Stimulated activated CD4-positive, alpha-beta T cell treated with anti-CD3 and anti-CD28 coated beads, TNF-alpha, amount 100 ng/mL, for 1 hour (primary cell): Measurements from ENCODE around the gene SRL.

Source experiments
- DNase-seq, 3 donors: peaks; one replicate each; pipeline ENCODE4 v3.0.0-alpha.2; 2020; ENCODE audit warnings: low read depth in 3 of 3, low spot score in 1 of 3

Gene SRL

DNA sequence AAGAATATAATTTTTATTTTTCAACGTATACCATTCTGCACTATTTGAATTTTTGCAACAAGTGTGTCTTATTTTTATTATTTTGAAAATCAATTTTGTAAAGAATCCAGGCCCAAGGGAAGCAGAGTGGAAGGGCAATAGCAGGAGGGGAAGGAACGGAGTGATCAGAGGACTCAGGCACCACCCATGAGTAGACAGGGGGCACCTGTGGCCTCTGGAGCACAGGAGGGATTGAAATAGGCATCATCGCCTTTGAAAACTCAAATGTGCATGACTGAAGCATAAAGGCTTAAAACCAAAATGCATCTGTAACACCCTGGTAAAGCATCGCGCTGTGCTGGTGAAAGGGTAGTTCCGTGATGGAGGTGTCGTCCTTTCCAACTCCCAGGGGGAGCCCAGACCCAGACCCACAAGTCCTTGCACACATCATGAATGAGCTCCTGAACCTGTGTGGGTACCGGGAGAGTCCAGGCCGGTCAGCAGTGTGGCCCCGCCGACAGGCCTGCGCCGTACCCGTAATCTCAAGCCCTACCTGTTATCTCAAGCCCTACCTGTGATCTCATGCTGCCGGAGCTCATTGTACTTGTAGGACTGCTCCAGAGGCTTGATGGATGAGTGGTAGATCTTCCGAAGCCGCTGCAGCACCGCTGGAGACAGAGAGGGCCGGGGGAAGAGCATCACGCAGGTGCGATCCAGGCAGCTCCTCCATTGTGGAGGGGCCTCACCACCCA is 39.1 kb downstream of the SRL start:
- no peak for DNase-seq

DNA sequence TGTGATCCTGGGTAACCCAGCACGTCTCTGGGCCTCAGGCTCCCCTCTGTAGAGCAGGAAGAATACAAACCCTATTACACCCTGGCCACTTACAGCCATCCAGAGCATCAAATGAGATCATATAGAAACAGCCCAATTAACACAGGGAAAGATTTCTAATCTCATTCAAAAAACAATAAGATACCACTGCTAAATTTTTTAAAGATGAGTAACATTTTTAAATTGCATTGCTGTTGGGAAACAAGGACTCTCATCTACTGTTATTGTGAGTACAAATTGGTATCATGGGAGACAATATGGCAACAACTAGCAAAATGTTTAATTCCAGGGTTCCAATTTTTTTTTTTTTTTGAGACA is 41.1 kb downstream of the SRL start:
- DNase-seq, result no peak

DNA sequence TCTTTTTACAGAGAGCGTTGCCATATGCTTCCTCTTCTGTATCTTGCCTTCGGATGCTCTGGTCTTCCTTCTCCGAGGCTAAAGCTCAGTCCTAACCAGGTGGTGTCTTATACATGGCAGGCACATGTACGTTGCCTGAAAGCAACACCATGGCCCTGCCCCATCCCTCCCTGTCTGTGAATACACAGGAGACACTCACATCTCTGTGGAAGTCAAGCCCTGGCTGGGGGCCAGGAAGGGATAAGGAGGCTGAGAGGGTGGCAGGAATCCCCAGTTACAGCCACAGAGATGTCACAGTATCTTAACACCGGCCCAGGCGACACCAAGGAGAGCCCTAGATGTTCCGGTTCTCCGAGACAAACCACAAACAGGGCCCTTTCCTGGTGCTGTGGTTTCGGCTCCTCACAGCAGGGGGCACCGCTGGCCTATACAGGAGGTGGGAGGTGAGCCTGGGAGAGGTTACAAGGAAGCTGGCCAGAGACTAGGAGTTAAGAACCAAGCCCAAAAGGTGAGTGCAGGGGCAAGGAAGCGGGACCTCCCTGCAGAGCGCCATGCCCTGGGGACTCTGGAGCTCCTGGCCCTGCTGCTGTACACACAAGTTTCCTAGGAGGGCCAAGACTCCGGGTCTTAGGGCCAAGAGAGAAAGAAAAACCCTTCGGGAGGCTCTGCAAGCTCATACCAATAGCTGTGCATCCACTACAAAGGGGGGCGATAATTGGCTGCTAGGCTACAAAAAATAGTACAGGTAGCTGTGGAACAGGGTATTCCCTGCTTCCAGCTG is 41.7 kb downstream of the SRL start:
- DNase-seq, result no peak

DNA sequence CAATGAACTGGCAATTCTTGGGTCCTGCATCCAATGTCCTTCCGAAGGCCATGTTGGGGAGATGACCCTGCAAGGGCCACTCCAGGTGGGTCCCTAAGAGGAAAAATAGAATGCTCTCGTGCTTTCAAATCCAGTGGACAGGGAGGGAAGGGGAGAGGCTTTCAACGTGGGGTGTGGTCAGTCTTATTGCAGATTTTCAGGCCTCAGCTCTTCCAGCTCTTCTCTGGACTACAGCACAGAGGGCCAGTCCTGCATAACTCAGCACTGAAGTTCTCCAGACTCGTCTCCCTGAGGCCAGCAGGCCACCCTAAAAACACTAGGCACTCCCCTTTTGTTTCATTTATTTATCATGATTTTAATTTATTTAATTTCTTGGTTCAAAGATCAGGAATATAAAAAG is 43.1 kb downstream of the SRL start:
- no peak for DNase-seq

DNA sequence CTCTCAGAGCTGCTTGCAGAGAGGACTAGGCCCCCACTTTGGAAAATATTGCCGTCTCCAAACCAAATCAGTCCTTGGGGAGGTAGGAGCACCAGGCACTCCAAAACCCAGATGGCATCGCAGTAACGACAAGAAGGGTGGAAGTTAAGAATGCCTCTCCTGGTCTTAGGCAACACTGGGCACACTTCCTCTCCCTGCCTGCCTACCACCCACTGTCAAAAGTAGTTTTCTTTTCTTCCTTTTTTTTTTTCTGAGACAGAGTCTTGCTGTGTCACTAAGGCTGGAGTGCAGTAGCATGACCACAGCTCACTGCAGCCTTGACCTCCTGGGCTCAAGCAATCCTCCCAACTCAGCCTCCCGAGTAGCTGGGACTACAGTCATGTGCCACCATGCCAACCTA is 47.2 kb downstream of the SRL start:
- DNase-seq, result no peak

DNA sequence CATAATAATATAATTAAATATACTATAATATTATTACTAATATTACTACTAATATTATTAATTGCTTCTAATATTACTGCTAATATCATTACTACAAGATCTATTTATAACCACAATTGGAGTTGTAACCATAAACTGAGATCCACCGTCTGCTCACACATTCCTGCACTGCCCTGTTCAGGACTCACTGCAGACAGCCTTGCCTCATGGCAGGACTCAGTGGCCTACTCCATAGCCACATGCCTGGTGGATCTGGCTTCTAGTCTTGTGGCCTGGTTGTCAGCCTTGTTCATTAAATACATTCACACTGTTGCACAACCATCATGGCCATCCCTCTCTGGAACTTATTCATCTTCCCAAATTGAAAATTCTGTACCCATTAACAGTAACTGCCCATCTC is 48.0 kb downstream of the SRL start:
- DNase-seq, result no peak

DNA sequence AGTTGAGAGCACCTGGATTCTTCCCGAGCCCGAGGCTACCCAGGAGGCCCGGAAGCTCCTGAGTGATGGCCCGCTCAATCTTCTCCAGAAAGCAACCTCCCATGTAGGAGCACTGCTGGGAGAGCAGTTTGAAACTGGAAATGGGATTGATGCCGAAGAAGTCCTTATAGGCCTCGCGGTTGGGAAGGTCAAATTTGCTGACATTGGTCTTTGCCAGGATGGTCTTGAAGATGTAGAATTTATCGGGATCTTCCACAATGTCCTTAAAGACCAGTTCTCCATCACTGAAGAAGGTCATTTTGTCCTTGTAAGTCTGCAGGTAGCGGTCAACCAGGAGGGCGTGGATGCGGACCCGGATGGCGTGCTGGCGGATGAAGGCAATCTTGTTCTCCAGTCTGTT is 49.7 kb downstream of the SRL start:
- no peak for DNase-seq

DNA sequence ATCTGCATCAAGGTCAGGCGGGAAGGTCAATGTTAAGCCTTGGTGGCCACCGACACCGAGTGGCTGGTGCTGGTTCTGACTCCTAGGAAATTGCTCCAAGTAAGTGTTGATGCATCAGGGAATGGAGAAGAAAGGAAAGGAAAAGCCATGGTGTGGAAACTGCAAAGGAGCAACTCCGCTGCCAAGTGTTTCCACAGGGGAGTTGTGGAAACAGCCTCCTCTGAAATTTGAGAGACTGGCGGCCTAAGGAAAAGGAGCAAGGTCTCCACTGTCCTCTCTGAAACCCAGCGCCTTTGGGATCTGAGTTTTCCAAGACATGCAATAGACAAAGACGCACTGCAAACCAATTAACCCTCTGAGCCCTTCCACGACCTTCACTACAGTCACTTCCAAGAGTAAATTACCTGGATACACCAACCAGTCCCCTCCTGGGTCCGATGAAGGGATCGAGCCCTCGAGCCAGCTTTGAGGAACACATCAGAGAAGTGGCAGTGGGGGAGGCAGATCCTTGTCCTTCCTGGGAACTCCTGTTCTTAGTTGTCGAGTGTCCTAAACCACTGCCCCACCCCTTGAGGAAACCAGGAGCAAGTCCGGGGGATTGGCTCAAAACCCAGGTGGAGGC is 51.1 kb downstream of the SRL start:
- DNase-seq, result no peak

DNA sequence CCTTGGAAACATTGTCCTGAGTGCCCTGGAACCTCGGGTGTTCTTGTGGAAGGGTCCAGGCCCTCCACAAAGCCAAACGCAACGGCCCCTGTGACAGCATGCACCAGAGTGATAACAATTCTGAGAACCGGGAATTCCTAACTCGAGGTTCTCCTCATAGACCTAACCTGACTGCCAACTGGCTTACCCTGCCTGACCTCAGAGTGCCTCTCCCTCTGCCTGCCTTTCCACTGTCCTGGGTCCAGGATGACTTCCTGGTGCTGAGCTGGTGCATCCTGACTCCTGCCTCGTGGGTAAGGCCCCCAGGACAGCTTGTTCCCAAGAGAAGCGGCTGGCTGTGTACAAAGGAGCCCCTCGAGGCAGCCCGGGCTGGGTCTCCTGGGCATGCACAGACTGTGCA is 51.8 kb downstream of the SRL start:
- DNase-seq, result no peak

DNA sequence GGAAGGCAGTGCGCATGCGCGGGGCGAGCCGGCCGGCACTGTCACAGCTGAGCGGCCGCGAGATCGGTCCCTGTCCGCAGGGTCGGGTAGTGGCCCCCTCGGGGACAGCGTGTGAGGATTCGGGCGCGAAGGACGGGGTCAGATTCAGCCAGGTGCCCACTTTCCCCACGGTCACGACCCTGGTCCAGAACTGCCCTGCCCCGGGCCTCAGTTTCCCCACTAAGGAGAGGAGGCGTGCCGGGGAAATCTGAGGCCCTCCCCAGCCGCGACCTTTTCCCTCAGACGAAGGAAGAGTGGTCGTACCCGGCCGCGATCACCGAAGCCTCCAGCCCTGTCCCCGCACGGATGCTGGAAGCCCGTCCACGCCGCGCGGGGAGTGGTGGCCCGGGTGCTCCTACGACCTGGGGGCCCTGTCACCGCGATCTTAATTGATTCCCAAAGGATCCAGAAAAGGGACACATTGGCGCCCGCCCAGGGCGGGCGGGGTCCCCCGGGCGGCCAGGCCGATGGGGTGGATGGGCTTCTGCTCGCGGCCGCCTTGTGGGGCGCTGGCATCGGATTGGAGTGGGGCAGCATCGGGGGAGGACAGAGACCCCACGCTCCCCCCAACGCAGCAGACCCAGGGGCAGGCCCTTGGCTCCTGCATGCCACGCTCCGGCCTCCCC is 57.7 kb downstream of the SRL start:
- DNase-seq, result no peak

DNA sequence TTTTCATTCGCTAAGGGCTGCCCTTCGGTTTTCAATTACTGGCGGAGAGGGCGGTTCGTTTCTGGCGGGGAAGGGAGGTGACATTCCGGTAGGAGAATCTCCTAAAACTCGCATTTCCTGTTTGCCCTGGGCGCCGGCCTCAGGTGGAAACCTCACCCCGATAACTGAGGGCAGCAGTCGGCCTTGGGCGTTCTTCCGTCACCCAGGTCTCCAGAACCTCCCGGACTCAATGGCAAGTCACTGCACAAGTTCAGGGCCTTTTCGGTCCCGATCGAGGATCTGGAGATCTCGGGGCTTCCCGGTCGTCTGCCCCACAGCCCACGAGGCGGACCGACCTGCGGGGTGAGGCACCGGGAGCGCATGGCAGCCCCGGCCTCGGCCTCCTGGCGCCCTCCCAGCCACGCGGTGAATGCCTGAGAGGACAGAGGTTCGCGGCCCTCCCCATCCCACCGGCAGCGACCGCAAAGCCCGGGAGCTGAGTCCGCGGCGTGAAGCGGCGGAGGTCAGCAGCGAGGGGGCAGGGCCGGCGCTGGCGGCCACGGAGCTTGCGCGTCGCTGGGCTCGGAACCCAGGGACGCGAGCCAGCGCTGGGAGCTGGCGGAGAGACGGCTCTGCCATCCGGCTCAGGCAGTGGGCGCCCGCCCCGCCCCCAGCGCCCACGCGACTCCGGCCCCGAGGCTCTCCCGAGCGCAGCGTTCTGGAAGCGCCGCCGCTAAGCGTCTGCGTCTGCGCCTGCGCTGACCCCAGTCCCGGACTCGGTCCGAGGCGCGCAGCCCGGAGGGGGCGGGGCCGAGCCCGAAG is 58.4 kb downstream of the SRL start:
- peak; percentile 70 to 90 (median 75) for DNase-seq

DNA sequence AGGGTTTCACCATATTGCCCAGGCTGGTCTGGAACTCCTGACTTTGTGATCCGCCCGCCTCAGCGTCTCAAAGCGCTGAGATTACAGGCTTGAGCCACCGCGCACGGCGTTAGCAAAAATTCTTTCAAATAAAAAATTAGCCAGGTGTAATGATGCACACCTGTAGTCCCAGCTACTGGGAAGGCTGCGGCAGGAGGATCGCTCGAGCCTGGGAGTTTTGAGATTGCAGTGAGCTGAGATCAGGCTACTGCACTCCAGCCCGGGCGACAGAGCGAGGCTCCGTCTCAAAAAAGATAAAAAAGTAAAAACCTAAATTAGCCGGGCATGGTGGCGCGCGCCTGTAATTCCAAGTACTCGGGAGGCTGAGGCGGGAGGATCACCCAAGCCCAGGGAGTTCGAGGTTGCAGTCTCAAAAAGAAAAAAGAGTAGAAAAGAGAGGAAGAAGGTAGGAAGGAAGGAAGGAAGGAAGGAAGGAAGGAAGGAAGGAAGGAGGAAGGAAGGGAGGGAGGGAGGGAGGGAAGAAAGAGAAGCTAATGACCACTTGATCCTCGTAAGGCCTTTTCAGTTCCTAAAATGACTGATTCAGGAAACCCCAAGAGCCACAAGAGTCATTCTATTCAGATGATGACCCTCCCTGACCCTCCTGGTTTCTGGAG is 59.2 kb downstream of the SRL start:
- no peak for DNase-seq

DNA sequence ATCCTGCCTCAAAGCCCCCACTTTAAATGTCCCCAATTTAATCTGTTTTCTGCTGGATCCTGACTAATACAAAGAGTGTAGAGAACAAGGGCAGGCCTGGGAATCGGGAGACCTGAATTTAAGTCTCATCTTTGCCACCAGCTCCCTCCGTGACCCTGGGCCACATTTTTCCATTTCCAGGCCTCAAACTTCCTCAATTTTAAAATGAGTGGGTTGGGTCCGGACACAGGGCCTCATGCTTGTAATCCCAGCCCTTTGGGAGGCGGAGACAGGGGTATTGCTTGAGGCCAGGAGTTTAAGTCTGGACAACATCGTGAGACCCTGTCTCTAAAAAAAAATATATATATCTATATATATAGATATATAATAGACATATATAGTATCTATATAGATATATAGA is 61.4 kb downstream of the SRL start:
- DNase-seq, result no peak

DNA sequence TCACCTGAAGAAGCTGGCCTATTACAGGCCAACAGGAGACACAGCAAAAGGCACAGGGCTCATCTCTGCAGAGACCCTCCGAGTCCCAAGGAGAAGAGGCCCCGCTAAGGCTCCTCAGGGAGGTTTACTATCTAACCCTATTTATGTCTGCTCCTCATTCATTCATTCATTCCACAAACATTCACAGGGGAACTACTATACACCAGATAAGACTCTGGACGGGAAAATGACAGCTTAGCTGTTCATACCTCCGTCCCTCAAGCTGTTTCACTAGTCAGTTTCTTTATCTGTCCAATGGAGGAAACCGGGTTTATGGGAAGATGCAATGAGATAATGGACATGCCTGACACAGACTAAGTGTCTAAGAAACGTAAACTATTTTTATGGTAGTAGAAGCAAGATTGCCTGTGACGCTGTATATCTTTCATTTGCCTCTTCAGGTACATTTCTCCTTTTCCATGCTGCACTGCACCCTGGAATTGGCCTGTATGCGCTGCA is 62.1 kb downstream of the SRL start:
- no peak for DNase-seq

DNA sequence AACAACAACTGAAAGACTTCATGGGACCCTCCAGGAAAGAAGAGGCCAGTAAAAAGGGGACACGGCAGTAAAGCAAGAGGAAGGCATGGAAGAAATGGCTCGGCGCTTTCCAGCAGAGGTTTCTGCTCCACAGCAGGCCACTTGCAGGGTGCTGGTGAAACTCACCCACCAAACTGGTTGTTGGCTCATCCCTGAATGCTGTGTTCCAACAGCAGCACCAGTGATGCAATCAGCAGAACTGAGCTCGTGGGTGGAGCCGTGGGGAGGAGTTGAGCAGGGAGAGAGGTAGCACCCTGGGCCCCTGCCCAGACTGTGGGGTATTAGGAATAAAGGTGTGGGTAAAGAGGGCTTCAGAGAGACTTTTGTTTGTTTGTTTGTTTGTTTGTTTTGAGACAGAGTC is 62.9 kb downstream of the SRL start:
- no peak for DNase-seq

DNA sequence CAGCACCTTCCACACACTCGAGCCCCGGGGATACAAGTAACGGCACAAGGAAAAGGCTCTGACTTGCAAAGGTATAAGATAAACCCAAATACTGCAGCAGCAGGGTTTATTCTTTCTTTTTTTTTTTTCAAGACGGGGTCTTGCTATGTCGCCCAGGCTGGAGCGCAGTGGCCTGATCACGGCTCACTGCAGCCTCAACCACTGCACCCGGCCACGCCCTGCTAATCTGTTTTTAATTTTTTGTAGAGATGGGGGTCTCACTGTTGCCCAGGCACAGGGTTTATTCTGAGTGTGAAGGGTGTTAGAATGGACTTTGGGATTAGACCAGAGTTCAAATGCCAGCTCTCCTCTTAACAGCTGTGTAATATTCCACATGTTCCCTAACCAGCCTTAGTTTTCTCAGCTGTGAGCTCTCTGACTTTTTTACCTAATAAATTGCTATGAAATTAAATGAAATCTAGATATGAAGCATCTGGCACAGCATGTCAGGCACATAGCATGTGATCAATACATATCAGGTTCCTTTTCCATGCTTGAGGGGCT is 63.3 kb downstream of the SRL start:
- no peak for DNase-seq

DNA sequence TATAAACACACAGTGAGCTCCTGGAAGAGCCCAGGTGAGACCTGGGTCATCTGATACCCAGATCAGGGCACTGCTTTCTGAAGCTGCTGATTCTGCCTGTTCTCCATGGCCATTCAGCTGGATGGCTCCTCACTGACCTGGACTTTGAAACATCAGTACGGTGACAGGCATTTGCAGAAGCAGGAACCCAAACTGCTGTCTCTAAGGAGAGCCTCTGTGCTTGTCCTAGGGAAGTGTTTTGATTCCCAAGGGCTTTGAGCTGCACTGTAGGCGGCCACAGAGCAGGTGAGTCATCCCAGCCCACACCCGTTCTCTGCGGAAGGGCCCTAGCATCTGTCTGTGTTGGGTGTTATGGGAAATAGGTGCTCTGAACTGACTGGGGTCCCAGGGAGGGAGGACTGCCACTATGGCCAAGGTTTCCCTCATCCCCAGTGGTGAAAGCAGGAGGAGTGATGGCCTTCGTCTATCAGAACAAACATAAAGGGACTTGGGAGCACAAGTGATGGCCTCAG is 64.9 kb downstream of the SRL start:
- no peak for DNase-seq

DNA sequence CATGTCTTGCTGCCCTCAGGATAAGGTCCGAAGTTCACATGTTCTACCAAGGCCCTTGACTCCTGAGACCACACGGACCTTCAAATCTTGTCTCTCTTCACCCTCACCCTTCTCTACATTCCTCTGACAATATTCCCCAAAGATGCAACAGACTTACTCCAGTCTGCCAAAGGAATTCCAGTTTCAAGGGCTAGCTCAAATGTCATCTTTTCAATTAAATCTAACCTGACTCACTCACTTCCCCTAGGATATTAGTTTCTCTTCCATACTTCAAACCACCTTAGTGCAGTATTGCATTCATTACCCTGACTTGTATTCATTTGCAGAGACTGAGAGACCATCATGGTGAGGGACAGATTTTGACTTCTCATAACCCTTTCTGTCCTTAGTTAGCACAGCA is 66.0 kb downstream of the SRL start:
- no peak for DNase-seq

DNA sequence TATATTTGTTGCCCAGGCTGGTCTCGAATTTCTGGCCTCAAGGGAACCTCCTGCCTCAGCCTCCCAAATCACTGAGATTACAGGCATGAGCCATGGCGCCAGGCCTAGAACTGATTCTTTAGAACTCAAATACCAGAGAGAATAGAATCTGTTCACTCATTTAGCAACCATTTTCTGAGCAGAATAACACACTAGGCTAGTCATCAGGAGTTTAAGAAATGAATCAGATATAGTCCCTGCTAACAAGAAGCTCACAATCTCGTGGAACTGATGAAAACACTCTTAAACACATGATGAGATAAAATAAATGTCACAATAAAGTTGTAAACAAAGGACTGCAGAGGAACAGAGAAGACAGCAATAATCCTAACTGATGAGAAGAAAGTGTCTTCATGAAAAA is 69.8 kb downstream of the SRL start:
- no peak for DNase-seq

DNA sequence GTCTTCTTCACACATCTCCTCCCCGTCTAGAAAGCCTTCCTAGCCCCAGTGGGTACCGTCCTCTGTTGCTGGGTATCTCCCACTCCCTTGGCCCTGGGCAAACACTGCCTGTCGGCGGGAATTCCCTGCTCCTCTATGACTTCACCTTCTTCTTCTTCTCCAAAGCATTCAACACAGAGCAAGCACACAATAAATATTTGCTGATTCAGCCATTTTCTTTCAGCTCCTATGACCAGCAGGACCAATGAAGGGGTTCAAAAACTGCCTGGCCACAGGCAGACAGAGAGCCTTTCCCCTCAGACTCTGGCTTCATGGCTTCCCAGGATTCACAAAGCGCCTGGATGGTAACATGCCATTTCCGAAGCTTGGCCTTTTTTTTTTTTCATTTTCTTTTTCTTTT is 72.5 kb downstream of the SRL start:
- DNase-seq, result no peak
